LoVo (cell line): ENCODE results near the gene ATP6V1G2.
"Not testable (repeated sequence)": the region's sequence is repeated elsewhere in the genome, so short reads cannot be mapped to it uniquely, and the experiment has no call there.

ENCODE experiments used
- DNase-seq: peaks from one replicate; pipeline ENCODE4 v3.0.0-alpha.2; 2016; ENCODE audit warnings: low spot score

Gene ATP6V1G2

GRCh38 chr6:31575952-31576685 is 29.7 kb upstream of the ATP6V1G2 start:
- DNase-seq = no peak

DNA sequence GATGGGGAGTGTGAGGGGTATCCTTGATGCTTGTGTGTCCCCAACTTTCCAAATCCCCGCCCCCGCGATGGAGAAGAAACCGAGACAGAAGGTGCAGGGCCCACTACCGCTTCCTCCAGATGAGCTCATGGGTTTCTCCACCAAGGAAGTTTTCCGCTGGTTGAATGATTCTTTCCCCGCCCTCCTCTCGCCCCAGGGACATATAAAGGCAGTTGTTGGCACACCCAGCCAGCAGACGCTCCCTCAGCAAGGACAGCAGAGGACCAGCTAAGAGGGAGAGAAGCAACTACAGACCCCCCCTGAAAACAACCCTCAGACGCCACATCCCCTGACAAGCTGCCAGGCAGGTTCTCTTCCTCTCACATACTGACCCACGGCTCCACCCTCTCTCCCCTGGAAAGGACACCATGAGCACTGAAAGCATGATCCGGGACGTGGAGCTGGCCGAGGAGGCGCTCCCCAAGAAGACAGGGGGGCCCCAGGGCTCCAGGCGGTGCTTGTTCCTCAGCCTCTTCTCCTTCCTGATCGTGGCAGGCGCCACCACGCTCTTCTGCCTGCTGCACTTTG is 29.0 kb upstream of the ATP6V1G2 start, which contains the start of gene TNF:
Gene TNF, plus strand, starts transcription at position 231 of the 567 bp plus-strand sequence. Its CDS starts 177 bp downstream, at position 408.
- DNase-seq = no peak

GRCh38 chr6:31574106-31575061 is 28.0 kb upstream of the ATP6V1G2 start:
- DNase-seq = no peak

DNA sequence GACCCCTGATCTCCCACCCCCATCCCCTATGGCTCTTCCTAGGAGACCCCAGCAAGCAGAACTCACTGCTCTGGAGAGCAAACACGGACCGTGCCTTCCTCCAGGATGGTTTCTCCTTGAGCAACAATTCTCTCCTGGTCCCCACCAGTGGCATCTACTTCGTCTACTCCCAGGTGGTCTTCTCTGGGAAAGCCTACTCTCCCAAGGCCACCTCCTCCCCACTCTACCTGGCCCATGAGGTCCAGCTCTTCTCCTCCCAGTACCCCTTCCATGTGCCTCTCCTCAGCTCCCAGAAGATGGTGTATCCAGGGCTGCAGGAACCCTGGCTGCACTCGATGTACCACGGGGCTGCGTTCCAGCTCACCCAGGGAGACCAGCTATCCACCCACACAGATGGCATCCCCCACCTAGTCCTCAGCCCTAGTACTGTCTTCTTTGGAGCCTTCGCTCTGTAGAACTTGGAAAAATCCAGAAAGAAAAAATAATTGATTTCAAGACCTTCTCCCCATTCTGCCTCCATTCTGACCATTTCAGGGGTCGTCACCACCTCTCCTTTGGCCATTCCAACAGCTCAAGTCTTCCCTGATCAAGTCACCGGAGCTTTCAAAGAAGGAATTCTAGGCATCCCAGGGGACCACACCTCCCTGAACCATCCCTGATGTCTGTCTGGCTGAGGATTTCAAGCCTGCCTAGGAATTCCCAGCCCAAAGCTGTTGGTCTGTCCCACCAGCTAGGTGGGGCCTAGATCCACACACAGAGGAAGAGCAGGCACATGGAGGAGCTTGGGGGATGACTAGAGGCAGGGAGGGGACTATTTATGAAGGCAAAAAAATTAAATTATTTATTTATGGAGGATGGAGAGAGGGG is 27.1 kb upstream of the ATP6V1G2 start:
- no peak for DNase-seq

GRCh38 chr6:31572041-31572911 is 25.9 kb upstream of the ATP6V1G2 start, which contains the start of gene LTA:
LTA (plus strand) TSS chr6:31572289; CDS start chr6:31572743, 454 bp downstream.
- no peak for DNase-seq

DNA sequence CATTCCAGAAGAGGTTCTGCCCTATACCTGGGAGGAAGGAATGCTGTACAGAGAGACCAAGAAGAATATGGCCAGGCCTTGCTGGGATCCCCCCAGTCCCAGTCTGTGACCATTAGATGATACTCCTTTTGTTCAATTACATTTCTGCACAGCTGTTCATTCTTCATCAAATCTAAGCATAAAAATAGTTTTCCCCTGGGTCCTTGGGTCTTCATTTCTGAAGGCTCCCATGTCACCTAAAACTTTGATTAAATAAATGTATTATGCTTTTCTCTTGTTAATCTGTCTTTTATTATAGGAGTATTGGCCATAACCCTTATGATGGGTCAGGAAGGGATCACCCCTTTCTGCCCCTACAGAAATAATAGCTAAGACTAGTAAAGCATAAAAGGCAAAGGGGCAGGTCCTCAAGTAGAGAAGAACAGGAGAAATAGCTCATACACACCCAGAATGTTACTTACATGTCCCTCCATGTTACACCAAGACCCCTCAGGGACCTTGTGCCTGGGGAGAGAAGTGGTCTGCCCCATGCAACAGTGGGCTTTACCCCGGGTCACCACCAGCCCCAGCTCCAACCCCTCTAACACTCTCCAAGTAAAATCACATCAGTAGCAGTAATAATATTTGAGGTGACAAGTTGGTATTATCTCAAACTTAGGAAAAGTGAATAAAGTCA is 23.6 kb upstream of the ATP6V1G2 start:
- no peak for DNase-seq

DNA sequence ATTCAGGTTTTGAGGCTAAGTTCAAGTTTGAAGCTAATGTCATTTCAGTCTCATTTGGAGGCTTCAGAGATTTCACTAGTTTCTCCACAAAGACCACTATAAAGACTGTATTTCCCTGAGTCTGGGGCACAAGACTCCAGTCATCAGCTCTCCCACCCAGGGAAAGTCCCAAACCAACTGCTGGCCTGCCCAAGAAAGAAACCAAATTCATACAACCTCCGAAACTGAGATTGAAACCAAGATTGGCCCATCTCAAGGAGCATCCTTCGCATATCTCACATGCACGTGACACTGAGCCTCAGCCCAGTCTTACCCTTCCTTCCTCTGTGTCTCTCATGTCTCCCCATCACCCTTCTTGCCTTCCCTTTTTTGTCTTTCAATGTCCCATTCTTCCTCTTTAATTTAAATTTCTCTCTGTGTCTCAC is 22.1 kb upstream of the ATP6V1G2 start:
- no peak for DNase-seq

DNA sequence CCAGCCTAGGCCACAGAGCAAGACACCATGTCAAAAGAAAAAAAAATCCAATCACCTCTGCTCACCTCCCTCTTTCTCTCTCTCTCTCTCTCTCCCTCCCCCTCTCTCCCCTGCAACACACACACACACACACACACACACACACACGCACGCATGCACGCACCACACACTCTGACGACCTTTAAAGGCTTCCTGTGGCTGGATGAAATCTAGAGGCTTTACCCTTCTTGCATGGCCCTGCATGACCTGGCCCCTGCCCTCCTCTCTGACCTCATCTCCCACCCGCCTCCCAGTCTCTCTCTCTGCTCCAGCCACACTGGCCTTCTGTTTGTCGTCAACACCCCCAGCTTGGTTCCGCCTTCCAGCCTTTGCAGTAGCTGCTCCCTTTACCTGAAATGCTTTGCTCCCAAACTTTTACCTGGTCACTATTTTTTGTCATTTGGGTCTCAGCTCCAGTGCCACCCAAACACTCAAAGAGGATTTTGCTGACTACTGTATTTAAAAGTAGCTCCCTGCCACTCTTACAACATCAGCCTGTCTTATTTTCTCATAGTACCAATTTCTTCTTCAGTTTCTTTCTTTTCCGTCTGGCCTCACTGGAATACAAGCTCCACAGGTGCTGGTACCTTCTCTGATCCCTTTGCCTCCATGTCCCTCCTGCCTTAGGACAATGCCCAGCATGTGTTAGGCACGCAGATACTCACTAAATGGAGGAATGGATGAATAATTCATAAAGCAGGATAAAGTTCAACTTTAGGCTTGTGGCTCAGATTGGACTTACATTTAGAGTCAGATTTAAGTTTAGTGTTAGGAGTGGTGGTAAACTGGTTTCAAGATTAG is 21.3 kb upstream of the ATP6V1G2 start:
- DNase-seq = no peak

GRCh38 chr6:31560697-31561058 is 14.3 kb upstream of the ATP6V1G2 start:
- DNase-seq = no peak

- no peak for DNase-seq
Observed at GRCh38 chr6:31559958-31560696, 13.7 kb upstream of the ATP6V1G2 start.

DNA sequence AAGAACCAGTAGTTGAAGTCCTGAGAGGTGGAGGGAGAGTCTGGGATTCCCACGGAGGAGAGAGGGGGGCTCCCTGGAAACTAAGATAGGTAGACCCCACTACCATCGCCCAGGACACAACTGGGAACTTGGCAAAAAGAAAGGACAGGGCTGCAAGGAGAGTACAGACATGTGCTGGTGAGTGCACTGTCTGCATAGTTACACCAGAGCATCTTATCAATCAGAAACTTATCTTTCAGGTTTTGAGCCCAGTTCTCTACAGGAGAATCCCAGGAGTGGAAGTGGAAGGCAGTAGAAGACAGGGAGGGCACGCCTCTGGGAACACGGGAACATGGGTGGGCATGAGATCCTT is 13.2 kb upstream of the ATP6V1G2 start:
- no peak for DNase-seq

GRCh38 chr6:31558631-31559500 is 12.5 kb upstream of the ATP6V1G2 start:
- DNase-seq = no peak

- no peak for DNase-seq
Observed at GRCh38 chr6:31558318-31558625, 11.9 kb upstream of the ATP6V1G2 start.

DNA sequence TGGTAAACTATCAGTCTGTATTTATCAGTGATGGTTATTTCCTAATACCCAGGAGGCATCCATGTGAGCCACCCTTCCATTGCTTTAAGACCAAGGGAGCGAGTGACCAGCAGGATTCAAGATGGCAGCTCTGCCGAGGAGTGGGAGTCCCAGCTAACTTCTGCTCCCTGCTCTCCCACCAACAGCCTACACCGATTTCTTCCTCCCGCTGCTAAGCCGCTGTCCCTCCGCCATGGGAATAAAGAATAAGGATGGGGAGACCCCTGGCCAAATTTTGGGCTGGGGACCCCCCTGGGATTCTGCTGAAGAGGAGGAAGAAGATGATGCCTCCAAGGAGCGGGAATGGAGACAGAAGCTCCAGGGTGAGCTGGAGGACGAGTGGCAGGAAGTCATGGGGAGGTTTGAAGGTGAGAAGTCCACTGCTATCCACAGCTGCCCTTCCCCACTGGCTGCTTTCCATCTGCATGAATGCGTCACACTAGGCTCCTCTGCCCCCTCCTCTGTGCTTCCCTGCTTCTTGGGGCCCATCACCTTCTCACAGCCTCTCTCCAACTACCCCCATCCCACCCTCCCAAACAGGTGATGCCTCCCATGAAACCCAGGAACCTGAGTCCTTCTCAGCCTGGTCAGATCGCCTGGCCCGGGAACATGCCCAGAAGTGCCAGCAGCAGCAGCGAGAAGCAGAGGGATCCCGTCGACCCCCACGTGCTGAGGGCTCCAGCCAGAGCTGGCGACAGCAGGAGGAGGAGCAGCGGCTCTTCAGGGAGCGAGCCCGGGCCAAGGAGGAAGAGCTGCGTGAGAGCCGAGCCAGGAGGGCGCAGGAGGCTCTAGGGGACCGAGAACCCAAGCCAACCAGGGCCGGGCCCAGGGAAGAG is 11.3 kb upstream of the ATP6V1G2 start:
- DNase-seq = no peak

GRCh38 chr6:31556307-31556706 is 9.9 kb upstream of the ATP6V1G2 start:
- no peak for DNase-seq

DNA sequence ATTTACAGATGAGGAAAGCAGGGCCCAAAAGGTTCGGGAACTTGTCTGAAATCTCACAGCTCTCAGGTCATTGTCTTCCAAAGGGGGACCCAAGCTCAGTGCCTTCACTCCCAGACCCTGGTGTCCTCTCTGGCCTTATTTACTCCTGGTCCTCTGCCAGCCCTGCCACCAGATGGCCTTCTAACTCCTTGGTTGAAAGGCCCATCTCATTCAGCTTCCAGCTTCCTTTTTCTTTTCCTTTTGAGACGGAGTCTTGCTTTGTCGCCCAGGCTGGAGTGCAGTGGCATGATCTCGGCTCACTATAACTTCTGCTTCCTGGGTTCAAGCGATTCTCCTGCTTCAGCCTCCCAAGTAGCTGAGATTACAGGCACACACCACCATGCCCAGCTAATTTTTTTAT is 5.0 kb upstream of the ATP6V1G2 start:
- not testable (repeated sequence) for DNase-seq

- DNase-seq = no peak
Observed at GRCh38 chr6:31548544-31548873, 2.1 kb upstream of the ATP6V1G2 start.
